GM12801 (cell line): ENCODE measurements around the gene PSMB8.

Experiments used
- TF ChIP-seq, protein P1 (sequence below): IDR thresholded peaks from one replicate; pipeline ENCODE4 v1.5.1; 2011; ENCODE audit warnings: control low read depth; ENCODE audit not compliant: insufficient read length; ENCODE audit errors: extremely low read depth

Gene PSMB8

DNA sequence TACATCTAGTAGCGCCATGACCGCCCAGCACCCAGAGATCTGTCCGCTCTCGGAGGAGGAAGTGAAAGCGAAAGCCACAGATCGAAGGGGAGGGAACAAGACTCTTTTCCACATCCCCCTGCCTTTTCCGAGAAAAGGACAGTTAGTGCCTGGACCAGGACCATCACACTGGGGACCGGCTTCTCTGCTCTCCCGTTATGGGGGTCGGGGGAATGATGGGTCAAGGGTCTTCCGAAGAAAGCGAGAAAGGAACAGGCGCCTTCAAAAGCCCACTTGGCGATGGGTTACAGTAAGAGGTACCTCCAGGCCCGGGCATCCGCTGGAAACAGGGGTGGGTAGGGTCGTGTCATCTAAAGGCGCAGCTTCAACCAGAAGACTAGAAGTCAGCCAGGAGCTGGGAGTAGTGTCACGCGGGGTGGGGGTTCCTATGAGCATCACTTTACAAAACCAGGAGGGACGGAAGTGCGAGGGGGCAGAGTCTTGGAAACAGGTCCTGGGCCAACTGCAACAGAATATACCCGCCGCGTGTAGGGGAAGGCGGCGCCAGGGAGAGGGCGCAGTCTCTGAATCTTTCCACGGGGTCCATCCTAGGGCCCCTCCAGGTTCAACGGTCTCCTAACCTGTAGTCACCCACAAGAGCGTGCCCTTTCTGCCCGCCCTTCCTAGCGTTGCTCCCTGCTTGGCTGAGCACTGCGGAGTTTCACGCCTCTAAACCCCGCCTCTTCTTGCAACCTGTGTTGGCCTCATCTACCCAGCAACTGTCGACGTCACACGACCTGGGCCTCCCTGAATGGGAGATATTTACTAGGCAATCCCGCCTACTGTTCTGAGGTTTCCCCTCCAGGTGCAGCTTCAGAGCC, at the start of gene PSMB8:
Gene PSMB8, minus strand, starts transcription at position 69 of the 860 bp plus-strand sequence. Its CDS starts 51 bp downstream, at position 18.
- TF ChIP-seq, protein P1, sequence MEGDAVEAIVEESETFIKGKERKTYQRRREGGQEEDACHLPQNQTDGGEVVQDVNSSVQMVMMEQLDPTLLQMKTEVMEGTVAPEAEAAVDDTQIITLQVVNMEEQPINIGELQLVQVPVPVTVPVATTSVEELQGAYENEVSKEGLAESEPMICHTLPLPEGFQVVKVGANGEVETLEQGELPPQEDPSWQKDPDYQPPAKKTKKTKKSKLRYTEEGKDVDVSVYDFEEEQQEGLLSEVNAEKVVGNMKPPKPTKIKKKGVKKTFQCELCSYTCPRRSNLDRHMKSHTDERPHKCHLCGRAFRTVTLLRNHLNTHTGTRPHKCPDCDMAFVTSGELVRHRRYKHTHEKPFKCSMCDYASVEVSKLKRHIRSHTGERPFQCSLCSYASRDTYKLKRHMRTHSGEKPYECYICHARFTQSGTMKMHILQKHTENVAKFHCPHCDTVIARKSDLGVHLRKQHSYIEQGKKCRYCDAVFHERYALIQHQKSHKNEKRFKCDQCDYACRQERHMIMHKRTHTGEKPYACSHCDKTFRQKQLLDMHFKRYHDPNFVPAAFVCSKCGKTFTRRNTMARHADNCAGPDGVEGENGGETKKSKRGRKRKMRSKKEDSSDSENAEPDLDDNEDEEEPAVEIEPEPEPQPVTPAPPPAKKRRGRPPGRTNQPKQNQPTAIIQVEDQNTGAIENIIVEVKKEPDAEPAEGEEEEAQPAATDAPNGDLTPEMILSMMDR: no peak

DNA sequence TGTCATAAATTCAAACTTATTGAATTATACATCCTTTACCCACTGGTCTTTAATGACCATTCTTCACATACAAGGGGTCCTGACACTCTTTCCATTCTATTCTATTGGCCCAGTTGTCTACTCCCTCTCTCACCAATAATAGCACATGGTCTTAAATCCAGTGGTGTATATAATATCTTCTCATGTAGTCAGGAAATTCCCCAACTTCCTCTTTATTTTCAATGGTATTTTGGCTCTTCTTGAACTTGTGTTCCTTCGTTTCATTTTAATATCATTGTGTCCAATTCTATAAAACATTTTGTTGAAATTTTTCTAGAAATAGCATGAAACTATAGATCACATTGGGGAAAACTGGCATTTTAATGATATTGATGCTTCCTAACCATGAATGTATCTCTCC, 47.0 kb upstream of the PSMB8 start:
- TF ChIP-seq, protein P1: no peak

DNA sequence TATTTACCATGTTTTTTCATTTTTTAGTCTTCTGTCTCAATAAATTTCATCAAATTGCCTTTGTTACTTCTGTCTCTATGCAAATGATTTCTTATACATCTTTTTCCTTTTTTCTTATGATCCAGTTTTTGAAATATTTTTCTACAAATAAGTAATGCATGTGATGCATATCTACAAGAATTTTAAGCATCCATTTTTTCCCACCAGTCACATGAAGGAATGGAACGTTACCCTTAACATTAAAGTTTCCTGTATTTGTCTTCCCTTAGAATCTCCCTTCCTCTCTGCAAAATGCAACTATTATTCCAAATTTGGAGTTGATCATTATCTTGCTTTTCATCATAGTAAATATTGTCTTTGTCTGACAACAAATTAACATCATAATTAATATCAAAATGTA, 45.7 kb upstream of the PSMB8 start:
- TF ChIP-seq, protein P1: no peak

DNA sequence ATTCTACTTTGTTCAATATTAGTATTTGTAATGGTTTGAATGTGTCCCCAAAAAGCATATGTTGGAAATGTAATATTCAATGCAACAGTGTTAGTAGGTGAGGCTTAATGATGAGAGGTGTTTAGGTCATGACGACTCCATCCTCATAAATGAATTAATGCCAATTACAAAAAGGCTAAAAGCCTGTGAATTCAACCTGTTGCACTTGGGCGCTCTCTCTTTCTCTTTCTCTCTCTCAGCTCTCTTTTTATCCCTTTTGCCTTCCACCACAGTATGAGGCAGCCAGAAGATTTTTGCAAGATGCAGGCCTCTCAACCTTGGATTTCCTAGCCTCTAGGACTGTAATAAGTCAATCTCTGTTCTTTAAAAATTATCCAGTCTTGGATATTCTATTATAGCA, 44.7 kb upstream of the PSMB8 start:
- TF ChIP-seq, protein P1: no peak

DNA sequence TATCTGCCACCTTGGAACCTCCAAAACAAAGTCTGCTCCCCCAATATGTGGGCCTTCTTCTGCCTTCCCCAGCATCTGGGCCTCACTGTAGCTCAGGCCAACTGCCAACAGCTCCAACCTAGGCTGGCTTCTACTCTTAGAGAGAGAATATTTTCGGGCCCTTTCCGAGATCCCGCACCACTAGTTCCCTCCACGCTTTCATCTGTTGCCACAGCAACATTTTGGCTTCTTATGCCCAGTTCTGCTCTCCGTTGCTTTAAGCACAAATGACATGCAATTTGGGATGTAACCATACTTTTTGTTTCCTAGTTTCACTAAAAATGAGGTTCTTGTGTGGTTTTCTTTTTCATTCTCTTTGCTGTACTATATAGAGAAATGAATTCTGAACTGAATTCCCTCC, 43.8 kb upstream of the PSMB8 start:
- TF ChIP-seq, protein P1: no peak

DNA sequence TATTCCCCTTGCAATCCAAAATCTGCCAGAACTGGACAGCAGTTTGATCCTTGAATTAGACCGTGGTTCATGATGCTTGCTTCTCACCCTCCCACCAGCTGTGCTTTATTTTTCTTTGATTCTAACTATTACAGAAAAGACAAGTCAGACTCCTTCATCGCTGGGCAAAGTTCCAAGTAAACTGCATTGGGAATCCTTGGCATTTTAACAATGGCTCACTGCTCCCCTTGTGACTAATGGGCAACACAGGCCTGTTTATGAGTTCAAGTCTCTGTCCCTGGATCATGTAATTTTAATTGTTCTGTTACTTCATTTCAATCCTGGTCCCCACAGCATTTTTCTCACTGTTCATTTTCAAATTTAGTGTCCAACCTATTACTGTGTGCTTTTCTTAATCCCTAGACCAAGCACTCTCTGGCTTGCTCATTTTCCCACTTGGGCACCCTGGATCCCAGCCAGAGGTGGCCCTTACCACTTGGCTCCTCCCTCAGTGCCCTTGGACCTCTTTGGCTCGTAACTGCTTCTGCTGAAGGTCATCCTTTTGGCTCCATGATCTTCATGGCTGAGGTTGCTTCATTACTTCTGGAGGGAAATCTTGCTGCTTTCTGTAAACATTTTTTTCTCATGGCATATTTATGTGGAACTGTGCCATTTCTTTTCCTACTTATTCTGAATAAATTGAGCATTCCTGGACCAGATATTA, 43.0 kb upstream of the PSMB8 start:
- TF ChIP-seq, protein P1: no peak

DNA sequence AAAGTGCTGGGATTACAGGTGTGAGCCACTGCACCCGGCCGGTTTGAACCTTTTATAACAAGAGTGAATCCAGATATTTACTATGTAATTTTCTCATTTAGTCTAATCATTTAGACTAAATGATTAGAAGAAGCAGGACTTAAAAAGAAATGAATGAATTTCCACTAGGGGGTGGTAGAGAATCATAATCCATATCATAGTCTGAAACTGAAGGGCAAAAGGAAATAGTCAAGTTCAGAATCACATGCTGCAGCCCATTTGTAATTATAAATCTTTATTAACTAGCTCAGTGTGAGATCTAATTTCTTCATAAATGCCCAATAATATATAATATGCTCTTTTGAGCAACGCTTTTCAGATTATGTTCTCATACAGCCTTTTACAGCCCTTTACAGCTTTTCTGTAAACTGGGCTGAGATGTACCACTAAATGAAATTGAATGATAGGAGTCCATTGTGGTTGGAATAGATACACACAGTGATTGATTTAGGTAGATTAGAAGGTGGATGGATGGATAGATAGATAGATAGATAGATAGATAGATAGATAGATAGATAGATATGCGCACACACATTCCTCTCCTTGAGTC, 41.9 kb upstream of the PSMB8 start:
- TF ChIP-seq, protein P1: no peak
